ENCODE measurements around the gene NCAM1. TPM values are rescaled to one million over a fixed set of nuclear protein-coding genes. Genes with fewer than 3 reads are reported as not detected.

Gene NCAM1
- total and polyA plus RNA-seq, 2 experiments from 2014 or later: 0.76 to 1.6 TPM

GRCh38 chr11:113247966-113248365 lies 286.7 kb downstream of the NCAM1 start (continued):
- TF ChIP-seq ZNF462 (CRISPR knock-in tag; IDR thresholded peaks at IDR 0.05) (no peak), CREB1 (CRISPR knock-in tag; IDR thresholded peaks at IDR 0.05; ENCODE audit: low read depth) (no peak), JUNB (IDR thresholded peaks at IDR 0.05; ENCODE audit: unreplicated experiment) (no peak)

DNA sequence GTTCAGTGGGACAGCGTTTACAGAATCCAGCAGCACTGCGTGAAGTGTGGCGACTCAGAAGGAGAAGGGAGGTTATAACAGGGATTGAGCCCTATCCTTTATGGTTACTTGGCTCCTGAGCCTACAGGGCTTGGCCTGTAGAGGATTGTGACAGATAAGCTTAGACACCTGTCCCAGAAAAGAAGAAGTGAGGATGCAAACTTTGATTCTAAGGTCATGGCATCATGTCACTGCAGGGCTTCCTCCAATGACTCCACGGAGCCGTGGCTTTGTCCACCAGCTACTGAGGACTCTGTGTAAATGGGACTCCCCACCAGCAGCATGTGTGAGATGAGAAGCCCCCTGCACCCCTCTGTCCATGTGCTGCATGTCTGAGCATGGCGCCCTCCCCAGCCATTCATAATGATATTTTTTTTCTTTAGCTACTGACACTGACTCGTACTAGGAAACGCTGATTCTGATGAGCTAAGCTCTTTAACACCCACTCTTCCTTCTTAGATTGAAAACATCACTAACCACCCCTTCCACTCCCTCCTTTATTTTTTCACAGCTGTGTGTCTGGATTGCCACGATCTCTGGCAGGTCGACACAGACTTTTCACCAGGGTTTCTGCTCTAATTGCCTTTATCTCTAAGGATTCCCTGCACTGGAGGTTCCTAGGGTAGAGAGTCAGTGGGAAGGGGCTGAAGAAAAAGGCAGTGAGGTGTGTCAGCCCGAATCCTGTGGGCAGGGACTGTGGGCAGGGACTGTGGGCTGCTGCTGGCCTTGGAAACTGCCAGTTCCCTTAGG lies 287.7 kb downstream of the NCAM1 start:
- H3K36me3 ChIP-seq (ENCODE audit: insufficient read depth): no peaks in the 10 kb centered on the region
- H4K20me1 ChIP-seq (replicated peaks; ENCODE audit: insufficient read depth): no peaks in the 10 kb centered on the region
- H3K79me2 ChIP-seq (replicated peaks; ENCODE audit: insufficient read depth): no peaks in the 10 kb centered on the region
- Mint-ChIP-seq H3K27me3 (ENCODE audit: insufficient read depth, low read depth, poor library complexity) (no peaks in the 10 kb centered on the region), H3K4me3 (no peak overlapping the region), H3K36me3 (ENCODE audit: low read depth) (no peaks in the 10 kb centered on the region), H3K27ac (no peak overlapping the region), H3K4me1 (peaks cover 15% of the 10 kb centered on the region), H3K9me3 (no peaks in the 10 kb centered on the region)
- H3K27me3 ChIP-seq (ENCODE audit: insufficient read depth): no peaks in the 10 kb centered on the region
- H3K4me1 ChIP-seq (ENCODE audit: insufficient read depth): 0 out of 2 replicates have a peak, but pooled peaks cover 3% of the 10 kb centered on the region
- ATAC-seq: no peak; the same call in 2 of the 3 replicates
- no peaks in the 10 kb centered on the region for H3F3A ChIP-seq (replicated peaks; ENCODE audit: low read depth)
- DNase-seq (ENCODE audit: low spot score): no peak
- H3K4me2 ChIP-seq: no peak overlapping the region
- H3K27ac ChIP-seq (ENCODE audit: low read depth): no peak overlapping the region
- H3K9me2 ChIP-seq (ENCODE audit: insufficient read depth): no peaks in the 10 kb centered on the region
- peak overlapping the region; percentile 59; the same call in 1 of the 2 replicates for H2AFZ ChIP-seq
- no peak overlapping the region for H3K4me3 ChIP-seq
- TF ChIP-seq ZNF114 (CRISPR knock-in tag; IDR thresholded peaks at IDR 0.05) (no peak), NANOG (IDR thresholded peaks at IDR 0.05; ENCODE audit: borderline replicate concordance) (no peak), ZNF331 (CRISPR knock-in tag; IDR thresholded peaks at IDR 0.05; ENCODE audit: low read depth) (no peak), JUNB (IDR thresholded peaks at IDR 0.05; ENCODE audit: unreplicated experiment) (no peak), CREB1 (CRISPR knock-in tag; IDR thresholded peaks at IDR 0.05; ENCODE audit: low read depth) (no peak), EZH2phosphoT487 (IDR thresholded peaks at IDR 0.05; ENCODE audit: unreplicated experiment) (no peak), STAT1 (IDR thresholded peaks at IDR 0.05; ENCODE audit: unreplicated experiment) (no peak)
- TF ChIP-seq, protein P1, sequence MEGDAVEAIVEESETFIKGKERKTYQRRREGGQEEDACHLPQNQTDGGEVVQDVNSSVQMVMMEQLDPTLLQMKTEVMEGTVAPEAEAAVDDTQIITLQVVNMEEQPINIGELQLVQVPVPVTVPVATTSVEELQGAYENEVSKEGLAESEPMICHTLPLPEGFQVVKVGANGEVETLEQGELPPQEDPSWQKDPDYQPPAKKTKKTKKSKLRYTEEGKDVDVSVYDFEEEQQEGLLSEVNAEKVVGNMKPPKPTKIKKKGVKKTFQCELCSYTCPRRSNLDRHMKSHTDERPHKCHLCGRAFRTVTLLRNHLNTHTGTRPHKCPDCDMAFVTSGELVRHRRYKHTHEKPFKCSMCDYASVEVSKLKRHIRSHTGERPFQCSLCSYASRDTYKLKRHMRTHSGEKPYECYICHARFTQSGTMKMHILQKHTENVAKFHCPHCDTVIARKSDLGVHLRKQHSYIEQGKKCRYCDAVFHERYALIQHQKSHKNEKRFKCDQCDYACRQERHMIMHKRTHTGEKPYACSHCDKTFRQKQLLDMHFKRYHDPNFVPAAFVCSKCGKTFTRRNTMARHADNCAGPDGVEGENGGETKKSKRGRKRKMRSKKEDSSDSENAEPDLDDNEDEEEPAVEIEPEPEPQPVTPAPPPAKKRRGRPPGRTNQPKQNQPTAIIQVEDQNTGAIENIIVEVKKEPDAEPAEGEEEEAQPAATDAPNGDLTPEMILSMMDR (conservative IDR thresholded peaks at IDR 0.05; ENCODE audit: low read depth in 2 of 2): no peak
- TF ChIP-seq, protein P2, sequence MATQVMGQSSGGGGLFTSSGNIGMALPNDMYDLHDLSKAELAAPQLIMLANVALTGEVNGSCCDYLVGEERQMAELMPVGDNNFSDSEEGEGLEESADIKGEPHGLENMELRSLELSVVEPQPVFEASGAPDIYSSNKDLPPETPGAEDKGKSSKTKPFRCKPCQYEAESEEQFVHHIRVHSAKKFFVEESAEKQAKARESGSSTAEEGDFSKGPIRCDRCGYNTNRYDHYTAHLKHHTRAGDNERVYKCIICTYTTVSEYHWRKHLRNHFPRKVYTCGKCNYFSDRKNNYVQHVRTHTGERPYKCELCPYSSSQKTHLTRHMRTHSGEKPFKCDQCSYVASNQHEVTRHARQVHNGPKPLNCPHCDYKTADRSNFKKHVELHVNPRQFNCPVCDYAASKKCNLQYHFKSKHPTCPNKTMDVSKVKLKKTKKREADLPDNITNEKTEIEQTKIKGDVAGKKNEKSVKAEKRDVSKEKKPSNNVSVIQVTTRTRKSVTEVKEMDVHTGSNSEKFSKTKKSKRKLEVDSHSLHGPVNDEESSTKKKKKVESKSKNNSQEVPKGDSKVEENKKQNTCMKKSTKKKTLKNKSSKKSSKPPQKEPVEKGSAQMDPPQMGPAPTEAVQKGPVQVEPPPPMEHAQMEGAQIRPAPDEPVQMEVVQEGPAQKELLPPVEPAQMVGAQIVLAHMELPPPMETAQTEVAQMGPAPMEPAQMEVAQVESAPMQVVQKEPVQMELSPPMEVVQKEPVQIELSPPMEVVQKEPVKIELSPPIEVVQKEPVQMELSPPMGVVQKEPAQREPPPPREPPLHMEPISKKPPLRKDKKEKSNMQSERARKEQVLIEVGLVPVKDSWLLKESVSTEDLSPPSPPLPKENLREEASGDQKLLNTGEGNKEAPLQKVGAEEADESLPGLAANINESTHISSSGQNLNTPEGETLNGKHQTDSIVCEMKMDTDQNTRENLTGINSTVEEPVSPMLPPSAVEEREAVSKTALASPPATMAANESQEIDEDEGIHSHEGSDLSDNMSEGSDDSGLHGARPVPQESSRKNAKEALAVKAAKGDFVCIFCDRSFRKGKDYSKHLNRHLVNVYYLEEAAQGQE (IDR thresholded peaks at IDR 0.05; ENCODE audit: unreplicated experiment): no peak
- TF ChIP-seq, protein P3, sequence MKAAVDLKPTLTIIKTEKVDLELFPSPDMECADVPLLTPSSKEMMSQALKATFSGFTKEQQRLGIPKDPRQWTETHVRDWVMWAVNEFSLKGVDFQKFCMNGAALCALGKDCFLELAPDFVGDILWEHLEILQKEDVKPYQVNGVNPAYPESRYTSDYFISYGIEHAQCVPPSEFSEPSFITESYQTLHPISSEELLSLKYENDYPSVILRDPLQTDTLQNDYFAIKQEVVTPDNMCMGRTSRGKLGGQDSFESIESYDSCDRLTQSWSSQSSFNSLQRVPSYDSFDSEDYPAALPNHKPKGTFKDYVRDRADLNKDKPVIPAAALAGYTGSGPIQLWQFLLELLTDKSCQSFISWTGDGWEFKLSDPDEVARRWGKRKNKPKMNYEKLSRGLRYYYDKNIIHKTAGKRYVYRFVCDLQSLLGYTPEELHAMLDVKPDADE (IDR thresholded peaks at IDR 0.05): no peak
